H1 (cell line): ENCODE measurements around the gene CDYL. TPM values are rescaled to one million over a fixed set of nuclear protein-coding genes. Genes with fewer than 3 reads are reported as not detected.

Source experiments
- CTCF ChIA-PET: fragments of 300-600 bp; sonication (Branson Sonifier 250); formaldehyde crosslinking; loops from one replicate; lab custom pipeline; 2021; ENCODE audit not compliant: partially characterized antibody; lab: Charles Lee
- POLR2A ChIA-PET: fragments of 300-600 bp; sonication (Branson Sonifier 250); formaldehyde crosslinking; loops from one replicate; lab custom pipeline; 2021; ENCODE audit warnings: inconsistent platforms; ENCODE audit not compliant: partially characterized antibody; lab: Charles Lee
- DNase-seq, 2 experiments: peaks; one replicate each; pipeline versions ENCODE4 v3.0.0 to v3.0.0-alpha.2; 2010 to 2022; ENCODE audit warnings: low spot score in 2 of 2, low read depth in 1 of 2, mixed read lengths in 1 of 2
- FAIRE-seq: peaks from 2 replicates; lab custom pipeline; 2011; peaks lifted over from hg19 to GRCh38; lab: Jason Lieb, UNC
- H2AFZ ChIP-seq: 2 replicates; pipeline ENCODE4 v1.8.1; 2012; ENCODE audit warnings: low read length, inconsistent platforms
- H2AK5ac ChIP-seq: 2 replicates; pipeline ENCODE4 v1.6.1; 2013; ENCODE audit warnings: low read depth, low read length
- H2BK120ac ChIP-seq: replicated peaks from 2 replicates; pipeline ENCODE3; 2013; ENCODE audit warnings: low read depth, low read length, inconsistent platforms
- H2BK12ac ChIP-seq: 2 replicates; pipeline ENCODE4 v1.6.1; 2013; ENCODE audit warnings: low read depth, low read length
- H2BK15ac ChIP-seq: 2 replicates; pipeline ENCODE4 v1.6.1; 2013; ENCODE audit warnings: low read length
- H2BK20ac ChIP-seq: 2 replicates; pipeline ENCODE4 v1.6.1; 2013; ENCODE audit warnings: low read length
- H2BK5ac ChIP-seq: 2 replicates; pipeline ENCODE4 v1.6.1; 2013; ENCODE audit warnings: low read depth, low read length
- H3K14ac ChIP-seq: 2 replicates; pipeline ENCODE4 v1.6.1; 2013; ENCODE audit warnings: inconsistent platforms; ENCODE audit not compliant: insufficient read length
- H3K18ac ChIP-seq: 2 replicates; pipeline ENCODE4 v1.6.1; 2013; ENCODE audit warnings: low read length; ENCODE audit errors: extremely low read depth
- H3K23ac ChIP-seq: 2 replicates; pipeline ENCODE4 v1.6.1; 2013; ENCODE audit warnings: inconsistent platforms; ENCODE audit not compliant: insufficient read length
- H3K23me2 ChIP-seq: 2 replicates; pipeline ENCODE4 v1.6.1; 2013; ENCODE audit warnings: low read depth, low read length
- H3K27ac ChIP-seq: 2 replicates; pipeline ENCODE4 v1.6.1; 2011; ENCODE audit warnings: low read depth, low read length, inconsistent platforms
- H3K27me3 ChIP-seq, 4 experiments: replicated peaks in 1 of 4; 1 replicate in 1 of 4; 2 replicates in 3 of 4; pipeline versions ENCODE4 v1.6.1 to v1.8.1; 2011 to 2013; ENCODE audit warnings: low read length in 3 of 4, mild to moderate bottlenecking in 3 of 4, inconsistent platforms in 2 of 4, mixed read lengths in 2 of 4, moderate library complexity in 1 of 4; ENCODE audit not compliant: control insufficient read depth in 3 of 4, insufficient read depth in 3 of 4; ENCODE audit errors: extremely low read depth in 1 of 4
- H3K36me3 ChIP-seq, 4 experiments: 2 replicates each; pipeline versions ENCODE4 v1.6.1 to v1.8.1; 2011 to 2013; ENCODE audit warnings: mild to moderate bottlenecking in 4 of 4, low read length in 3 of 4, moderate library complexity in 2 of 4, control low read depth in 1 of 4, inconsistent platforms in 1 of 4; ENCODE audit not compliant: insufficient read depth in 4 of 4, control insufficient read depth in 2 of 4
- H3K4ac ChIP-seq: replicated peaks from 2 replicates; pipeline ENCODE3; 2013; ENCODE audit warnings: low read length, low read depth, mixed read lengths, inconsistent platforms; ENCODE audit not compliant: insufficient read length
- H3K4me1 ChIP-seq, 4 experiments: replicated peaks in 1 of 4; 1 replicate in 1 of 4; 2 replicates in 3 of 4; pipeline versions ENCODE4 v1.6.1 to v1.8.1; 2011 to 2013; ENCODE audit warnings: low read length in 3 of 4, inconsistent platforms in 2 of 4, mixed read lengths in 1 of 4; ENCODE audit not compliant: insufficient read depth in 4 of 4, control insufficient read depth in 3 of 4
- H3K4me2 ChIP-seq, 2 experiments: 2 replicates each; pipeline versions ENCODE4 v1.6.1 to v1.8.1; 2011 to 2013; ENCODE audit warnings: low read depth in 2 of 2, low read length in 2 of 2, control low read depth in 1 of 2, inconsistent platforms in 1 of 2, mild to moderate bottlenecking in 1 of 2; ENCODE audit not compliant: insufficient read depth in 1 of 2
- H3K4me3 ChIP-seq, 4 experiments: fragments of 200-600, 300-600 bp in 1 of 4; sonication (generic), shearing (Covaris generic), sonication (Bioruptor Twin) in 1 of 4; 2 replicates each; pipeline versions ENCODE4 v1.5.1 to v1.8.1; 2011 to 2016; ENCODE audit warnings: low read length in 4 of 4, low read depth in 3 of 4, control low read depth in 2 of 4, inconsistent platforms in 2 of 4, mild to moderate bottlenecking in 2 of 4, mixed read lengths in 1 of 4, moderate library complexity in 1 of 4; ENCODE audit not compliant: insufficient read depth in 2 of 4; ENCODE audit errors: extremely low read depth in 1 of 4
- H3K56ac ChIP-seq: replicated peaks from 2 replicates; pipeline ENCODE3; 2013; ENCODE audit warnings: low read depth, mild to moderate bottlenecking, mixed read lengths, low read length, inconsistent platforms; ENCODE audit not compliant: insufficient read length
- H3K79me1 ChIP-seq: 2 replicates; pipeline ENCODE4 v1.6.1; 2013; ENCODE audit warnings: low read depth, low read length, control low read depth
- H3K79me2 ChIP-seq, 2 experiments: 2 replicates each; pipeline versions ENCODE4 v1.6.1 to v1.8.1; 2012 to 2013; ENCODE audit warnings: low read length in 2 of 2, mild to moderate bottlenecking in 2 of 2, inconsistent platforms in 1 of 2; ENCODE audit not compliant: insufficient read depth in 2 of 2, control insufficient read depth in 1 of 2
- H3K9ac ChIP-seq, 4 experiments: replicated peaks in 1 of 4; 1 replicate in 1 of 4; 2 replicates in 3 of 4; pipeline versions ENCODE4 v1.6.1 to v1.8.1; 2011 to 2013; ENCODE audit warnings: low read depth in 3 of 4, low read length in 3 of 4, control low read depth in 2 of 4, mild to moderate bottlenecking in 2 of 4, moderate library complexity in 2 of 4, inconsistent platforms in 1 of 4; ENCODE audit errors: extremely low read depth in 1 of 4
- H3K9me3 ChIP-seq, 2 experiments: 2 replicates each; pipeline versions ENCODE4 v1.6.1 to v1.8.1; 2012 to 2013; ENCODE audit warnings: mild to moderate bottlenecking in 2 of 2, moderate library complexity in 2 of 2, control low read depth in 1 of 2, inconsistent platforms in 1 of 2, low read depth in 1 of 2, low read length in 1 of 2, mixed read lengths in 1 of 2; ENCODE audit not compliant: insufficient read depth in 2 of 2
- H4K20me1 ChIP-seq, 2 experiments: replicated peaks in 1 of 2; 2 replicates each; pipeline versions ENCODE3 to v1.8.1; 2011 to 2013; ENCODE audit warnings: inconsistent platforms in 2 of 2, low read length in 2 of 2, mild to moderate bottlenecking in 1 of 2; ENCODE audit not compliant: insufficient read depth in 2 of 2, control insufficient read depth in 1 of 2
- H4K5ac ChIP-seq: 2 replicates; pipeline ENCODE4 v1.6.1; 2013; ENCODE audit warnings: low read length, low read depth, mixed read lengths, inconsistent platforms; ENCODE audit not compliant: insufficient read length
- H4K8ac ChIP-seq: 2 replicates; pipeline ENCODE4 v1.8.0; 2013; ENCODE audit warnings: mild to moderate bottlenecking, moderate library complexity, low read length, inconsistent platforms; ENCODE audit not compliant: insufficient read depth; ENCODE audit errors: extremely low read depth
- H4K91ac ChIP-seq: replicated peaks from 2 replicates; pipeline ENCODE3; 2013; ENCODE audit warnings: low read length, mixed read lengths, inconsistent platforms; ENCODE audit not compliant: insufficient read length
- CBX5 ChIP-seq: fragments of 300-800, 300-1000 bp; sonication (generic); IDR thresholded peaks from 2 replicates; pipeline ENCODE4 v1.7.1; 2016; ENCODE audit warnings: antibody characterized with exemption, low read length, low read depth
- CHD2 ChIP-seq: IDR thresholded peaks from 2 replicates; pipeline ENCODE4 v1.6.1; 2012; ENCODE audit warnings: low read length, improper control_type of control experiment
- GABPA ChIP-seq: IDR thresholded peaks from 2 replicates; pipeline ENCODE4 v1.6.1; 2011; ENCODE audit warnings: mild to moderate bottlenecking, low read length, moderate library complexity, borderline replicate concordance; ENCODE audit not compliant: insufficient read depth
- HDAC2 ChIP-seq, 2 experiments: fragments of 300-600 bp in 1 of 2; sonication (generic) in 1 of 2; IDR thresholded peaks; 2 replicates each; pipeline ENCODE4 v1.6.1; 2011 to 2012; ENCODE audit warnings: low read depth in 2 of 2, low read length in 2 of 2, mild to moderate bottlenecking in 2 of 2, moderate library complexity in 2 of 2, borderline replicate concordance in 1 of 2, inconsistent platforms in 1 of 2
- SUZ12 ChIP-seq: fragments of 200-600 bp; sonication (generic); IDR thresholded peaks from 2 replicates; pipeline ENCODE4 v1.6.1; 2012; ENCODE audit warnings: mild to moderate bottlenecking, inconsistent platforms, low read length, moderate library complexity, mixed read lengths
- WGBS, 2 experiments: shearing (Covaris generic) in 1 of 2; methylation state at CpG; one replicate each; pipeline versions ENCODE4 v1.1.6 to v1.1.7; 2013 to 2015; ENCODE audit warnings: low lambda C conversion rate in 2 of 2, mixed read lengths in 2 of 2, inconsistent platforms in 1 of 2, low coverage in 1 of 2, missing lambda C conversion rate in 1 of 2; ENCODE audit not compliant: insufficient replicate concordance in 2 of 2, insufficient coverage in 1 of 2, insufficient read length in 1 of 2; ENCODE audit errors: extremely low coverage in 1 of 2, missing lambda C conversion rate in 1 of 2; 5-methylcytosine and 5-hydroxymethylcytosine counted together
- polyA plus RNA-seq, 7 experiments: library from polyadenylated mRNA; depleted of rRNA in 3 of 7; stranded (reverse) in 5 of 7; unstranded in 2 of 7; fragments of >200 nt in 5 of 7; fragments of 200-250 nt in 2 of 7; gene quantifications; 1 replicate in 5 of 7; 2 replicates in 1 of 7; 4 replicates in 1 of 7; pipeline versions ENCODE4 v1.2.1 to v1.2.3, GENCODE V29; 2011 to 2013; ENCODE audit warnings: missing spikeins in 2 of 7, mixed read lengths in 2 of 7
- total RNA-seq: library from RNA; stranded (reverse); fragmentation: NEBNext Ultra II Directional; extraction: Animal tissue kit (Norgen Biotek cat#: 25700); gene quantifications from 2 replicates; pipeline ENCODE4 v1.2.1, GENCODE V29; 2021
- TF ChIP-seq, protein P1 (sequence below): IDR thresholded peaks from 2 replicates; pipeline ENCODE4 v1.6.1; 2011; ENCODE audit warnings: low read length, improper control_type of control experiment

CDYL gene
- total and polyA plus RNA-seq, 2 of the 8 experiments (the other 6 are each of a cell fraction or from before 2014, with no cell fraction given): 56.4 to 119 TPM

DNA sequence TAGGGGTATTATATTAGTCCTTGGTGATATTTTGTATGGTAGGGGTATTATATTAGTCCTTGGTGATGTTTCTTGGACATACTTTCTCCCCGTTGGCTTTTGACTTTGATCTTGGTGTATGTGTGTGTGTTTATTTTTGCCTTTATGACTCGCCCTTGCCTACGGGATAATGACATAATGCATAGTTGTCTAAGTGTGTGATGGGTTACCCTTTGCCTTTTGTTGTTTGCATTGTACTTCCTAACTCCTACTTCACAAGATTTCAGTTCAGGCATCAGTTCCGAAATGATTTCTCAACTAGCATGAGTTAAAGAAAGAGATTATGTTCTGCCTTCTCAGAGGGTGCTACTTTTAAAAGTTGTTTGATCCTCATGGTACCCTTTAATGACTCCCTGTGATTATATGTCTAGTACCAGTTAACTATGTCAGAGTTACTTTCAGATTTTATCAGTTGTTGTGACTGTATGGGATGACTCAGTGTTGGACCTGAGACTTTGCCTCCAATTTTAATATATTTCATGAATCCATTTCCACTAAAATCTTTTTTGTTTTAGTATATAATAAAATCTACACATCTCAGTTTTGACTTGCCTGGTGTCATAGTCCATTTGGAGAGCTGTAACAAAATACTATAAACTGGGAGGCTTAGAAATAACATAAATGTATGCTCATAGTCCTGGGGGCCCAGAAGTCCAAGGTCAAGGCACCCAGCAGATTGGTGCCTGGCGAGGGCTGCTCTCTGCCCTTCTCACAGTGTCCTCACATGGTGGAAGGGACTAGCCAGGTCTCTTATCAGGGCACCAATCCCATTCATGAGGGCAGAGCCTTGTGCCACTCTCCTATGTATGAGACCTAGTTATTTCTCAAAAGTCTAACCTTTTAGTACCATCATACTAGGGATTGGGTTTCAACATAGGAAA, 34.1 kb downstream of the CDYL start:
- CTCF ChIA-PET: interaction anchor here (1.0 to 2.7 kb wide), 5 partner anchors 18 to 412 kb away, joined by 3 to 9 read pairs (median 3); no protein-coding TSS in a partner anchor
- H3K4ac ChIP-seq: no peak overlapping the region
- no peak overlapping the region for H3K56ac ChIP-seq
- H3K36me3 ChIP-seq: 0 out of 8 replicates have a peak, but pooled peaks cover 0 to 5% (median 0%) of the 10 kb centered on the region in 4 experiments
- no peak overlapping the region for H2BK5ac ChIP-seq
- POLR2A ChIA-PET: interaction anchor here (0.8 to 1.9 kb wide), 2 partner anchors 8 to 23 kb away, joined by 3 to 5 read pairs; no protein-coding TSS in a partner anchor
- H2BK120ac ChIP-seq: no peak overlapping the region
- no peak overlapping the region for H4K8ac ChIP-seq
- H3K27me3 ChIP-seq: no peaks in the 10 kb centered on the region
- no peak overlapping the region for H3K18ac ChIP-seq
- no peaks in the 10 kb centered on the region for H3K9me3 ChIP-seq
- H3K4me2 ChIP-seq: no peak overlapping the region
- no peak overlapping the region for H2BK12ac ChIP-seq
- no peak overlapping the region for H2AK5ac ChIP-seq
- no peak overlapping the region for H4K5ac ChIP-seq
- H3K4me1 ChIP-seq: peaks cover 3 to 12% (median 6%) of the 10 kb centered on the region in 4 experiments
- no peak for FAIRE-seq
- H3K23ac ChIP-seq: no peak overlapping the region
- H2BK15ac ChIP-seq: no peak overlapping the region
- no peak overlapping the region for H2AFZ ChIP-seq
- TF ChIP-seq, protein P1, sequence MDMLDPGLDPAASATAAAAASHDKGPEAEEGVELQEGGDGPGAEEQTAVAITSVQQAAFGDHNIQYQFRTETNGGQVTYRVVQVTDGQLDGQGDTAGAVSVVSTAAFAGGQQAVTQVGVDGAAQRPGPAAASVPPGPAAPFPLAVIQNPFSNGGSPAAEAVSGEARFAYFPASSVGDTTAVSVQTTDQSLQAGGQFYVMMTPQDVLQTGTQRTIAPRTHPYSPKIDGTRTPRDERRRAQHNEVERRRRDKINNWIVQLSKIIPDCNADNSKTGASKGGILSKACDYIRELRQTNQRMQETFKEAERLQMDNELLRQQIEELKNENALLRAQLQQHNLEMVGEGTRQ: no peak
- TF ChIP-seq GABPA: no peak
- TF ChIP-seq CBX5: no peak
- TF ChIP-seq SUZ12: no peak
- no peak for TF ChIP-seq CHD2
- TF ChIP-seq HDAC2 (IDR thresholded peaks at IDR 0.05; ENCODE audit: borderline replicate concordance in 1 of 2, low read depth in 2 of 2, low read length in 2 of 2): no peak
- TF ChIP-seq, all 59 proteins: peak for 0
- no peak overlapping the region for H3K4me3 ChIP-seq
- H3K79me1 ChIP-seq: peaks cover 9% of the 10 kb centered on the region; the same call in 1 of the 2 replicates
- H3K14ac ChIP-seq: no peak overlapping the region
- no peak overlapping the region for H3K9ac ChIP-seq
- H4K20me1 ChIP-seq: peaks cover 32 to 58% of the 10 kb centered on the region in 2 experiments
- no peak overlapping the region for H4K91ac ChIP-seq
- DNase-seq: no peak
- H3K27ac ChIP-seq: no peak overlapping the region
- 90% methylated on average over 5 of the region's 5 CpGs; no CpG with 5 or more reads in 1 of the 2 experiments for WGBS, 2 experiments
- H2BK20ac ChIP-seq: no peak overlapping the region
- peaks cover 57 to 98% of the 10 kb centered on the region in 2 experiments for H3K79me2 ChIP-seq
- no peaks in the 10 kb centered on the region for H3K23me2 ChIP-seq
